Left lung (tissue), 10 donors: ENCODE data around the gene CAPNS2. TPM values are rescaled to one million over a fixed set of nuclear protein-coding genes. Genes with fewer than 3 reads are reported as not detected.

Experiments used
- ATAC-seq: fragments of 200-7000 bp; cut with Tn5 transposase; one replicate; pipeline ENCODE4 v1.9.1; 2020; ENCODE audit warnings: moderate library complexity
- DNase-seq, 4 donors: peaks; one replicate each; pipeline ENCODE4 v3.0.0-alpha.2; 2013 to 2020
- H3K27ac ChIP-seq, 2 donors: fragments of 200-600 bp; sonication (generic) in 1 of 2; one replicate each; pipeline versions ENCODE4 v1.5.0 to v1.8.0; 2020 to 2021
- H3K27me3 ChIP-seq, 2 donors: fragments of 200-600 bp; sonication (generic) in 1 of 2; one replicate each; pipeline versions ENCODE4 v1.5.0 to v1.8.0; 2020 to 2021
- H3K36me3 ChIP-seq, 2 donors: fragments of 200-600 bp; sonication (generic) in 1 of 2; one replicate each; pipeline versions ENCODE4 v1.5.0 to v1.8.0; 2020 to 2021
- H3K4me1 ChIP-seq, 2 donors: fragments of 200-600 bp; one replicate each; pipeline ENCODE4 v1.8.0; 2021
- H3K4me3 ChIP-seq, 2 donors: fragments of 200-600 bp; sonication (generic) in 1 of 2; one replicate each; pipeline versions ENCODE4 v1.5.0 to v1.8.0; 2020 to 2021; ENCODE audit warnings: mild to moderate bottlenecking in 1 of 2
- H3K9me3 ChIP-seq, 2 donors: fragments of 200-600 bp; sonication (generic) in 1 of 2; one replicate each; pipeline versions ENCODE4 v1.5.0 to v1.8.0; 2020 to 2021
- CTCF ChIP-seq, 2 donors: fragments of 200-600 bp; sonication (generic) in 1 of 2; IDR thresholded peaks; one replicate each; pipeline versions ENCODE4 v1.5.0 to v1.8.0; 2021; ENCODE audit warnings: antibody characterized with exemption in 2 of 2
- intact Hi-C, 2 donors: fragments of 100-400 bp; cut with DNase I; formaldehyde crosslinking; loops; one replicate each; pipeline versions ENCODE4 v1.11.2 to v1.14.2; 2022
- polyA plus RNA-seq, 6 donors: library from polyadenylated mRNA; unstranded; fragments of 120-200 nt; gene quantifications; one replicate each; pipeline ENCODE4 v1.2.1, GENCODE V29; 2013; ENCODE audit not compliant: insufficient read length in 6 of 6
- total RNA-seq, 2 donors: library from RNA; stranded (reverse); fragmentation: NEBNext Ultra II Directional; extraction: Animal tissue kit (Norgen Biotek cat#: 25700); gene quantifications; one replicate each; pipeline ENCODE4 v1.2.1, GENCODE V29; 2021
- donor health status: DM: no; HTN: yes; CAD: no.
- donor health status: DM: no; HTN: no; CAD: no.

CAPNS2 gene
- total and polyA plus RNA-seq, 8 donors, result 0.24 to 1.2 (median 0.32) TPM; not detected in 1

DNA sequence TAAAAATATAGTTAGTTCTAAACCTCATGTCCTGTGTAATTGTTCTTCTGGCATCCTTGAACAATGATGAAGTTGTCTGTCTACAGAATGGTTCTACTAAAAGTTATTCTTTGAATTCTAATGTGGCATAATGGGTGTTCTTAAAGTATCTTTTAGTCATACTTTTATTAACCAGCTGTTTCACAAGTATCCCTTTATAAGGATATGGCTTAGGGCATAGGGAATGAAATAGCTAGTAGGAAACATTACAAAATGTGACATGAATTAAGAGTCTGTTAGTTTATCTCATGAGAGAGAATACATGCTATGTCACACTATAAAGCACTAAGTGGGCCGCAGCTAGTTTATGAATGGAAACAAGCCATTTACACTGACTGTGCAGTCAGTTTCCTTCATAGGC is 26.3 kb upstream of the CAPNS2 start:
- Histone ChIP-seq H3K36me3 (peaks cover 0 to 7% of the 10 kb centered on the region in 2 donors), H3K9me3 (no peaks in the 10 kb centered on the region), H3K4me1 (peaks cover 0 to 13% of the 10 kb centered on the region in 2 donors), H3K27me3 (no peaks in the 10 kb centered on the region), H3K27ac (no peak overlapping the region), H3K4me3 (no peak overlapping the region)
- TF ChIP-seq CTCF (IDR thresholded peaks at IDR 0.05), result no peak
- ATAC-seq (no peak), DNase-seq (no peak)
- intact Hi-C loops, result loop anchor here in 1 of 2 donors (5.0 kb wide), 1 partner anchor 73 kb away; no protein-coding TSS in a partner anchor

DNA sequence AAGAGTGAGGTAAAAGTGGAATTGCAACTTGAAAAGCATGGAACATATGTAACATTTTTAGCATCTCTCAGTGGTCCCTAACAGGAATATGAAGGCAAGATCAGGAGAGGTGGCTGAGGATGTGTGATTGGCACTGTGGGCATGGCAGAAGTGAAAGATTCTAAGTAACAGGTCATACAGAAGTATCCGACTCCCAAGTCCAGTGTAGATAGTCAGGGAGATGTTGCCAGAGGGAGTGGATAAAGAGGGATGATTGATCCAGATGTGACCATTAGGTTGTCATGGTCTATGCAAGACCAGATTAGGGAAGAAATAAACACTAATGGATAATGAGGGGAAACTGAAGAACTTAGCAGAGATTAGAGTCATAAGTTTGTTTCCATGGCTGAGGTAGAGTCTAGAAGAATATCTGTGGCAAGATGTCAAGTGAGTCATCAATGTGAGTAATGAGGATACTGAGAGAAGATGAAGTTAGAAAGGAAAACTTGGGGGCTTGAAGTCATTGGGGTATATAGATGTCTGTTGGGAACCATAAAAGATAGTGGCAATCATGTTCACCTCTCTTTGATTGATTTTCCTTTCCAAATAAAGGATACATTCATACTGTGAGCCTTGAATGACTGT is 23.9 kb upstream of the CAPNS2 start:
- H3K27ac ChIP-seq, result no peak overlapping the region
- no peaks in the 10 kb centered on the region for H3K9me3 ChIP-seq
- no peaks in the 10 kb centered on the region for H3K27me3 ChIP-seq
- no peak for TF ChIP-seq CTCF (IDR thresholded peaks at IDR 0.05)
- intact Hi-C loops, result loop anchor here in 1 of 2 donors (5.0 kb wide), 1 partner anchor 75 kb away; no protein-coding TSS in a partner anchor
- DNase-seq, result no peak
- H3K36me3 ChIP-seq, result peaks cover 0 to 14% of the 10 kb centered on the region in 2 donors
- peaks cover 0 to 13% of the 10 kb centered on the region in 2 donors for H3K4me1 ChIP-seq
- ATAC-seq, result peak; percentile 62
- H3K4me3 ChIP-seq, result no peak overlapping the region

- ATAC-seq, result peak; percentile 78
- no peaks in the 10 kb centered on the region for H3K9me3 ChIP-seq
Measured at GRCh38 chr16:55543472-55543871, 23.0 kb upstream of the CAPNS2 start.

GRCh38 chr16:55552621-55553020 is 13.9 kb upstream of the CAPNS2 start:
- intact Hi-C loops, result no loop called here
- Histone ChIP-seq H3K4me3 (no peak overlapping the region), H3K27me3 (no peaks in the 10 kb centered on the region), H3K36me3 (peaks cover 0 to 44% of the 10 kb centered on the region in 2 donors), H3K27ac (no peak overlapping the region), H3K9me3 (no peaks in the 10 kb centered on the region), H3K4me1 (no peaks in the 10 kb centered on the region)
- ATAC-seq, result no peak
- no peak for TF ChIP-seq CTCF (IDR thresholded peaks at IDR 0.05)
- no peak for DNase-seq

More at GRCh38 chr16:55543472-55543871, 23.0 kb upstream of the CAPNS2 start:
- TF ChIP-seq CTCF (IDR thresholded peaks at IDR 0.05), result peak in 1 of 2 donors; percentile 24
- peaks cover 0 to 14% of the 10 kb centered on the region in 2 donors for H3K36me3 ChIP-seq
- peaks cover 0 to 11% of the 10 kb centered on the region in 2 donors for H3K4me1 ChIP-seq
- intact Hi-C loops, result loop anchor here in 1 of 2 donors (5.0 kb wide), 1 partner anchor 76 kb away; no protein-coding TSS in a partner anchor
- peak in 2 of 4 donors; percentile 46 to 57 for DNase-seq
- no peak overlapping the region for H3K27ac ChIP-seq
- no peaks in the 10 kb centered on the region for H3K27me3 ChIP-seq
- no peak overlapping the region for H3K4me3 ChIP-seq

DNA sequence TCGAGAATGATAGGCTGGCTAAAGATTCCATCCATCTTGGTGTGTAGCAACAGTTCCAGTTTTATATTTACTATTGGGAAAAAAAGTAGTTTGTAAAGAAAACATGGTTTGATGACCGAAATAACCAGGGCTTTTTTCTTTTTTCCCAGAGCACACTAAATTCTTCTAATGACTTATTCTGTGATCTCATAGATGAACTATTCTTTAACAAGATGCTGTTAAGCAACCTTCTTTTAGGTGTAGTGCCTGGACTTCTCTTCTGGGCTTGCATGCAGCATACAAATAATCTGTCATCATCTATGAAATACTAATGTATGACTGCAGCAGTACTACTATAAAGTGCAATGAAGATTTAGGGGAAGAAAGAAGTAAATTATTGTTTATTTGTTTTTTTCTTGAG is 11.0 kb upstream of the CAPNS2 start:
- DNase-seq (no peak), ATAC-seq (no peak)
- H3K4me1 ChIP-seq, result no peaks in the 10 kb centered on the region
- H3K9me3 ChIP-seq, result no peaks in the 10 kb centered on the region
- intact Hi-C loops, result no loop called here
- H3K27me3 ChIP-seq, result no peaks in the 10 kb centered on the region
- H3K4me3 ChIP-seq, result no peak overlapping the region
- peaks cover 0 to 32% of the 10 kb centered on the region in 2 donors for H3K36me3 ChIP-seq
- no peak for TF ChIP-seq CTCF (IDR thresholded peaks at IDR 0.05)
- no peak overlapping the region for H3K27ac ChIP-seq
